H9 (cell line): ENCODE results near the gene LIX1. TPM values are rescaled to one million over a fixed set of nuclear protein-coding genes. Genes with fewer than 3 reads are reported as not detected.

Experiments used
- DNase-seq: peaks from one replicate; pipeline ENCODE4 v3.0.0-alpha.2; 2017
- H2AFZ ChIP-seq: one replicate; pipeline ENCODE4 v1.6.1; 2013; ENCODE audit warnings: mild to moderate bottlenecking, low read length, control low read depth, moderate library complexity
- H2AK5ac ChIP-seq: 2 replicates; pipeline ENCODE4 v1.6.1; 2013; ENCODE audit warnings: low read length, control low read depth, mixed read lengths; ENCODE audit not compliant: insufficient read length
- H2BK120ac ChIP-seq: one replicate; pipeline ENCODE4 v1.6.1; 2013; ENCODE audit warnings: low read depth, mild to moderate bottlenecking, low read length, control low read depth, inconsistent platforms; ENCODE audit not compliant: poor library complexity, severe bottlenecking
- H2BK12ac ChIP-seq: 2 replicates; pipeline ENCODE4 v1.6.1; 2013; ENCODE audit warnings: low read length, control low read depth, mixed read lengths, low read depth; ENCODE audit not compliant: insufficient read length
- H2BK15ac ChIP-seq: 2 replicates; pipeline ENCODE4 v1.6.1; 2013; ENCODE audit warnings: low read depth, low read length, control low read depth
- H2BK20ac ChIP-seq: one replicate; pipeline ENCODE4 v1.6.1; 2013; ENCODE audit warnings: low read depth, mild to moderate bottlenecking, low read length, control low read depth, inconsistent platforms; ENCODE audit not compliant: poor library complexity, severe bottlenecking
- H2BK5ac ChIP-seq: 2 replicates; pipeline ENCODE4 v1.6.1; 2013; ENCODE audit warnings: low read length, control low read depth, mixed read lengths; ENCODE audit not compliant: insufficient read length
- H3K14ac ChIP-seq: 2 replicates; pipeline ENCODE4 v1.6.1; 2013; ENCODE audit warnings: low read length, control low read depth; ENCODE audit not compliant: insufficient read depth
- H3K18ac ChIP-seq: 2 replicates; pipeline ENCODE4 v1.6.1; 2013; ENCODE audit warnings: low read depth, mild to moderate bottlenecking, mixed read lengths, low read length, control low read depth; ENCODE audit not compliant: insufficient read length
- H3K23ac ChIP-seq: 2 replicates; pipeline ENCODE4 v1.6.1; 2013; ENCODE audit warnings: low read length, control low read depth, mixed read lengths, low read depth; ENCODE audit not compliant: insufficient read length
- H3K23me2 ChIP-seq: 2 replicates; pipeline ENCODE4 v1.6.1; 2013; ENCODE audit warnings: low read depth, mild to moderate bottlenecking, mixed read lengths, low read length, control low read depth; ENCODE audit not compliant: insufficient read length, poor library complexity, severe bottlenecking
- H3K27ac ChIP-seq: 2 replicates; pipeline ENCODE4 v1.5.1; 2013; ENCODE audit warnings: low read length, control low read depth, mixed read lengths, low read depth; ENCODE audit not compliant: insufficient read length
- H3K27me3 ChIP-seq: 2 replicates; pipeline ENCODE4 v1.6.1; 2013; ENCODE audit warnings: low read length, control low read depth, inconsistent platforms; ENCODE audit not compliant: insufficient read depth
- H3K4ac ChIP-seq: 2 replicates; pipeline ENCODE4 v1.6.1; 2013; ENCODE audit warnings: low read depth, mild to moderate bottlenecking, control low read depth, inconsistent platforms, low read length, moderate library complexity
- H3K4me1 ChIP-seq: 2 replicates; pipeline ENCODE4 v1.6.1; 2013; ENCODE audit warnings: low read length, control low read depth, inconsistent platforms; ENCODE audit not compliant: insufficient read depth
- H3K4me2 ChIP-seq: 2 replicates; pipeline ENCODE4 v1.6.1; 2013; ENCODE audit warnings: low read length, control low read depth, mixed read lengths; ENCODE audit not compliant: insufficient read length, insufficient read depth
- H3K56ac ChIP-seq: 2 replicates; pipeline ENCODE4 v1.6.1; 2013; ENCODE audit warnings: low read depth, mild to moderate bottlenecking, mixed read lengths, low read length, control low read depth; ENCODE audit not compliant: insufficient read length
- H3K79me1 ChIP-seq: 2 replicates; pipeline ENCODE4 v1.6.1; 2013; ENCODE audit warnings: low read depth, mild to moderate bottlenecking, moderate library complexity, low read length, control low read depth, inconsistent platforms; ENCODE audit not compliant: insufficient read depth, poor library complexity, severe bottlenecking
- H3K79me2 ChIP-seq: 2 replicates; pipeline ENCODE4 v1.6.1; 2013; ENCODE audit warnings: low read length, control low read depth, inconsistent platforms; ENCODE audit not compliant: insufficient read depth
- H3K9ac ChIP-seq: 2 replicates; pipeline ENCODE4 v1.6.1; 2013; ENCODE audit warnings: low read length, control low read depth, mixed read lengths; ENCODE audit not compliant: insufficient read length; ENCODE audit errors: extremely low read depth
- H3K9me3 ChIP-seq: one replicate; pipeline ENCODE4 v1.6.1; 2013; ENCODE audit warnings: low read depth, low read length, inconsistent platforms; ENCODE audit not compliant: control insufficient read depth
- H3T11ph ChIP-seq: one replicate; pipeline ENCODE4 v1.6.1; 2013; ENCODE audit warnings: mild to moderate bottlenecking, low read length, control low read depth, inconsistent platforms
- H4K20me1 ChIP-seq: one replicate; pipeline ENCODE4 v1.6.1; 2013; ENCODE audit not compliant: control insufficient read depth, insufficient read length, insufficient read depth
- H4K5ac ChIP-seq: 2 replicates; pipeline ENCODE4 v1.6.1; 2013; ENCODE audit warnings: low read depth, mild to moderate bottlenecking, mixed read lengths, low read length, control low read depth; ENCODE audit not compliant: insufficient read length
- H4K8ac ChIP-seq: replicated peaks from 2 replicates; pipeline ENCODE4 v1.6.1; 2013; ENCODE audit warnings: low read length, control low read depth, mixed read lengths, low read depth; ENCODE audit not compliant: insufficient read length
- H4K91ac ChIP-seq: 2 replicates; pipeline ENCODE4 v1.6.1; 2013; ENCODE audit warnings: low read depth, mild to moderate bottlenecking, moderate library complexity, mixed read lengths, low read length, control low read depth; ENCODE audit not compliant: insufficient read length
- H3K27ac Mint-ChIP-seq, 3 experiments: 2 replicates in 2 of 3; 3 replicates in 1 of 3; pipeline ENCODE4 v1.8.0; 2020 to 2021; ENCODE audit warnings: mixed read lengths in 3 of 3, mild to moderate bottlenecking in 1 of 3, moderate library complexity in 1 of 3
- H3K27me3 Mint-ChIP-seq: 2 replicates; pipeline ENCODE4 v1.8.0; 2021; ENCODE audit warnings: low read depth, mild to moderate bottlenecking, moderate library complexity, mixed read lengths
- H3K36me3 Mint-ChIP-seq, 3 experiments: 2 replicates in 2 of 3; 3 replicates in 1 of 3; pipeline ENCODE4 v1.8.0; 2020 to 2021; ENCODE audit warnings: low read depth in 3 of 3, mixed read lengths in 3 of 3; ENCODE audit not compliant: insufficient read depth in 1 of 3
- H3K4me1 Mint-ChIP-seq, 2 experiments: 2 replicates each; pipeline ENCODE4 v1.8.0; 2020; ENCODE audit warnings: mixed read lengths in 2 of 2
- H3K4me3 Mint-ChIP-seq, 2 experiments: 2 replicates in 1 of 2; 3 replicates in 1 of 2; pipeline ENCODE4 v1.8.0; 2020 to 2021; ENCODE audit warnings: mild to moderate bottlenecking in 2 of 2, mixed read lengths in 2 of 2, moderate library complexity in 1 of 2
- H3K9me3 Mint-ChIP-seq, 2 experiments: 2 replicates in 1 of 2; 3 replicates in 1 of 2; pipeline ENCODE4 v1.8.0; 2020; ENCODE audit warnings: mild to moderate bottlenecking in 2 of 2, mixed read lengths in 2 of 2, moderate library complexity in 1 of 2
- total RNA-seq: library from RNA; stranded (reverse); gene quantifications from 2 replicates; pipeline ENCODE4 v1.2.1, GENCODE V29; 2021
- TF ChIP-seq, protein P1 (sequence below): fragments of 200-600 bp; sonication (generic); conservative IDR thresholded peaks from 3 replicates; pipeline ENCODE4 v1.8.0; 2021; ENCODE audit warnings: antibody characterized with exemption, mild to moderate bottlenecking

Gene LIX1
- total RNA-seq, 1 experiment from 2014 or later = 0.13 TPM

DNA sequence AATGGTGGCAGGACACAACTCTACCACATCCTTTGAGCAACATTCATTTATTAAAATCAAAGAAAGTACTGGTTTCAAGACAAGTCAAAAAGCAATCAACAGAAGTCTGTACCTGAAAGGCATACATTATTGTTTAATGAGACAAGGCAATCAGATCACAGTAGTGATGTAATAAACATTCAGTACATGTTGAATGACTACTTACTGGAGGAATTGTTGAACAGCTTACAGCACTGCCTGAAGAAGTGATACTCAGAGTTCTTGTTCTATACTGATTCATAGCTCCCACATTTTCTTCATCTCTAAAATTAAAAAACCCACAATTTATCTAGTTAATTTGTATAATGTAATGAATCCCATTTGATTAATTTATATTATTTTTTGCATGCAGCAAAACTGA is 22.4 kb upstream of the LIX1 start:
- no peak overlapping the region for H2AK5ac ChIP-seq
- no peaks in the 10 kb centered on the region for H3K27me3 Mint-ChIP-seq
- no peaks in the 10 kb centered on the region for H3K79me1 ChIP-seq
- H2BK12ac ChIP-seq = no peak overlapping the region
- H4K5ac ChIP-seq = no peak overlapping the region
- H3K27me3 ChIP-seq = no peaks in the 10 kb centered on the region
- no peak overlapping the region for H4K8ac ChIP-seq
- no peak overlapping the region for H2BK15ac ChIP-seq
- H3K4me1 Mint-ChIP-seq = no peaks in the 10 kb centered on the region
- H2AFZ ChIP-seq = no peak overlapping the region
- H4K91ac ChIP-seq = no peak overlapping the region
- no peak for DNase-seq
- no peak overlapping the region for H3K56ac ChIP-seq
- H3K4me1 ChIP-seq = no peaks in the 10 kb centered on the region
- H3T11ph ChIP-seq = no peak overlapping the region
- H3K4ac ChIP-seq = no peak overlapping the region
- H3K9me3 ChIP-seq = no peaks in the 10 kb centered on the region
- TF ChIP-seq, protein P1, sequence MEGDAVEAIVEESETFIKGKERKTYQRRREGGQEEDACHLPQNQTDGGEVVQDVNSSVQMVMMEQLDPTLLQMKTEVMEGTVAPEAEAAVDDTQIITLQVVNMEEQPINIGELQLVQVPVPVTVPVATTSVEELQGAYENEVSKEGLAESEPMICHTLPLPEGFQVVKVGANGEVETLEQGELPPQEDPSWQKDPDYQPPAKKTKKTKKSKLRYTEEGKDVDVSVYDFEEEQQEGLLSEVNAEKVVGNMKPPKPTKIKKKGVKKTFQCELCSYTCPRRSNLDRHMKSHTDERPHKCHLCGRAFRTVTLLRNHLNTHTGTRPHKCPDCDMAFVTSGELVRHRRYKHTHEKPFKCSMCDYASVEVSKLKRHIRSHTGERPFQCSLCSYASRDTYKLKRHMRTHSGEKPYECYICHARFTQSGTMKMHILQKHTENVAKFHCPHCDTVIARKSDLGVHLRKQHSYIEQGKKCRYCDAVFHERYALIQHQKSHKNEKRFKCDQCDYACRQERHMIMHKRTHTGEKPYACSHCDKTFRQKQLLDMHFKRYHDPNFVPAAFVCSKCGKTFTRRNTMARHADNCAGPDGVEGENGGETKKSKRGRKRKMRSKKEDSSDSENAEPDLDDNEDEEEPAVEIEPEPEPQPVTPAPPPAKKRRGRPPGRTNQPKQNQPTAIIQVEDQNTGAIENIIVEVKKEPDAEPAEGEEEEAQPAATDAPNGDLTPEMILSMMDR = no peak
- no peak overlapping the region for H3K27ac ChIP-seq
- H3K9ac ChIP-seq = no peak overlapping the region
- H3K23me2 ChIP-seq = no peaks in the 10 kb centered on the region
- H2BK120ac ChIP-seq = no peak overlapping the region
- no peak overlapping the region for H3K18ac ChIP-seq
- no peak overlapping the region for H3K4me3 Mint-ChIP-seq
- H3K23ac ChIP-seq = no peak overlapping the region
- no peak overlapping the region for H2BK5ac ChIP-seq
- H3K36me3 Mint-ChIP-seq = peaks cover 13 to 65% (median 29%) of the 10 kb centered on the region in 3 experiments; a peak in 6 of 7 replicates
- H3K4me2 ChIP-seq = no peak overlapping the region
- H2BK20ac ChIP-seq = no peak overlapping the region
- no peaks in the 10 kb centered on the region for H4K20me1 ChIP-seq
- H3K9me3 Mint-ChIP-seq = no peaks in the 10 kb centered on the region
- H3K79me2 ChIP-seq = no peaks in the 10 kb centered on the region
- H3K27ac Mint-ChIP-seq = no peak overlapping the region
- H3K14ac ChIP-seq = no peak overlapping the region
